Superior temporal gyrus (tissue), 1 donor: ENCODE results near the gene ST6GAL1.

Experiments
- DNase-seq: peaks from one replicate; pipeline ENCODE4 v3.0.0-alpha.2; 2016; ENCODE audit errors: extremely low spot score

The ST6GAL1 gene

GRCh38 chr3:187076297-187076696 lies 146.0 kb downstream of the ST6GAL1 start:
- DNase-seq, result no peak

GRCh38 chr3:187077085-187077484 lies 146.8 kb downstream of the ST6GAL1 start:
- DNase-seq, result no peak

- DNase-seq, result no peak
These were observed 147.2 kb downstream of the ST6GAL1 start for GRCh38 chr3:187077537-187077936.

- no peak for DNase-seq
These were observed 149.0 kb downstream of the ST6GAL1 start for GRCh38 chr3:187079090-187080022.

GRCh38 chr3:187080799-187081450 lies 150.6 kb downstream of the ST6GAL1 start:
- DNase-seq, result no peak

- no peak for DNase-seq
These were observed 152.5 kb downstream of the ST6GAL1 start for GRCh38 chr3:187082758-187083375.

- no peak for DNase-seq
These were observed 153.8 kb downstream of the ST6GAL1 start for GRCh38 chr3:187084126-187084525.

GRCh38 chr3:187084580-187084979 lies 154.3 kb downstream of the ST6GAL1 start:
- DNase-seq, result no peak

- no peak for DNase-seq
These were observed 154.8 kb downstream of the ST6GAL1 start for GRCh38 chr3:187085021-187085666.

- no peak for DNase-seq
These were observed 155.6 kb downstream of the ST6GAL1 start for GRCh38 chr3:187085933-187086332.

GRCh38 chr3:187086831-187087230 lies 156.5 kb downstream of the ST6GAL1 start:
- DNase-seq, result no peak

- no peak for DNase-seq
These were observed 158.4 kb downstream of the ST6GAL1 start for GRCh38 chr3:187088701-187089100.

- no peak for DNase-seq
These were observed 163.0 kb downstream of the ST6GAL1 start for GRCh38 chr3:187093320-187093719.

- no peak for DNase-seq
These were observed 168.7 kb downstream of the ST6GAL1 start for GRCh38 chr3:187098923-187099512.

- DNase-seq, result peak; percentile 21
These were observed 171.1 kb downstream of the ST6GAL1 start for GRCh38 chr3:187101184-187102072.

GRCh38 chr3:187102073-187102634 lies 171.8 kb downstream of the ST6GAL1 start:
- DNase-seq, result no peak

- DNase-seq, result no peak
These were observed 172.9 kb downstream of the ST6GAL1 start for GRCh38 chr3:187103251-187103650.

GRCh38 chr3:187104342-187104741 lies 174.0 kb downstream of the ST6GAL1 start:
- no peak for DNase-seq

GRCh38 chr3:187104933-187105332 lies 174.6 kb downstream of the ST6GAL1 start:
- DNase-seq, result no peak

- no peak for DNase-seq
These were observed 175.4 kb downstream of the ST6GAL1 start for GRCh38 chr3:187105700-187106099.
